PC-3 (cell line): ENCODE measurements around the gene RPL3. TPM values are rescaled to one million over a fixed set of nuclear protein-coding genes. Genes with fewer than 3 reads are reported as not detected.

ENCODE experiments used
- ATAC-seq: fragments of 200-7000 bp; cut with Tn5 transposase; 2 replicates; pipeline ENCODE4 v1.9.1; 2020; ENCODE audit warnings: mild to moderate bottlenecking, moderate library complexity
- BruUV-seq: library from RNA; stranded (reverse); fragments of 400-500 nt; replicated peaks from 2 replicates; lab custom pipeline; 2021; lab: Mats Ljungman, UMichigan
- CTCF ChIA-PET: fragments of 300-600 bp; sonication (Branson Sonifier 250); formaldehyde crosslinking; loops from one replicate; lab custom pipeline; 2022; ENCODE audit warnings: antibody characterized with exemption; lab: Charles Lee
- POLR2A ChIA-PET: fragments of 300-600 bp; sonication (Branson Sonifier 250); formaldehyde crosslinking; loops from one replicate; lab custom pipeline; 2022; ENCODE audit warnings: antibody characterized with exemption; ENCODE audit not compliant: unreplicated experiment; lab: Charles Lee
- DNase-seq: peaks from one replicate; pipeline ENCODE4 v3.0.0-alpha.2; 2015
- H2AFZ ChIP-seq: fragments of 300-600 bp; sonication (generic); 2 replicates; pipeline ENCODE4 v1.6.0; 2016; ENCODE audit warnings: antibody characterized with exemption, low read length
- H3F3A ChIP-seq: fragments of 300-600 bp; sonication (generic); one replicate; pipeline ENCODE4 v1.6.0; 2017; ENCODE audit warnings: antibody characterized with exemption, low read length, control low read depth, mild to moderate bottlenecking; ENCODE audit not compliant: unreplicated experiment
- H3K27ac ChIP-seq: fragments of 300-600 bp; sonication (generic); 2 replicates; pipeline ENCODE4 v1.5.1; 2016; ENCODE audit warnings: mild to moderate bottlenecking, low read length
- H3K27me3 ChIP-seq: fragments of 300-600 bp; sonication (generic); 2 replicates; pipeline ENCODE4 v1.6.1; 2016; ENCODE audit warnings: low read length, mixed read lengths
- H3K36me3 ChIP-seq: fragments of 300-600 bp; sonication (generic); 2 replicates; pipeline ENCODE4 v1.6.1; 2016; ENCODE audit warnings: low read depth, mixed run types, low read length, mixed read lengths
- H3K4me1 ChIP-seq: fragments of 300-600 bp; sonication (generic); 2 replicates; pipeline ENCODE4 v1.5.1; 2016; ENCODE audit warnings: low read length; ENCODE audit not compliant: insufficient read depth
- H3K4me2 ChIP-seq: fragments of 300-600 bp; sonication (generic); 2 replicates; pipeline ENCODE4 v1.6.0; 2016; ENCODE audit warnings: low read length
- H3K4me3 ChIP-seq: fragments of 300-600 bp; sonication (generic); 2 replicates; pipeline ENCODE4 v1.5.1; 2016; ENCODE audit warnings: mild to moderate bottlenecking, low read length, mixed read lengths
- H3K79me2 ChIP-seq: fragments of 300-600 bp; sonication (generic); 2 replicates; pipeline ENCODE4 v1.6.1; 2017; ENCODE audit warnings: low read length, mixed read lengths
- H3K9ac ChIP-seq: fragments of 300-600 bp; sonication (generic); 2 replicates; pipeline ENCODE4 v1.6.0; 2016; ENCODE audit warnings: mild to moderate bottlenecking, low read length
- H3K9me2 ChIP-seq: fragments of 300-600 bp; sonication (generic); replicated peaks from 2 replicates; pipeline ENCODE4 v1.6.1; 2016; ENCODE audit warnings: mixed run types, low read length, mixed read lengths
- H3K9me3 ChIP-seq: fragments of 300-600 bp; sonication (generic); 2 replicates; pipeline ENCODE4 v1.6.1; 2016; ENCODE audit warnings: low read length, mixed read lengths
- H4K20me1 ChIP-seq: fragments of 300-600 bp; sonication (generic); 2 replicates; pipeline ENCODE4 v1.6.1; 2016; ENCODE audit warnings: low read length, mixed read lengths
- CTCF ChIP-seq: fragments of 300-600 bp; sonication (generic); conservative IDR thresholded peaks from 2 replicates; pipeline ENCODE4 v1.5.1; 2017; ENCODE audit warnings: antibody characterized with exemption, low read depth, mild to moderate bottlenecking, low read length
- EZH2 ChIP-seq: fragments of 300-600 bp; sonication (generic); IDR thresholded peaks from one replicate; pipeline ENCODE4 v1.6.1; 2017; ENCODE audit warnings: antibody characterized with exemption, mild to moderate bottlenecking, low read length; ENCODE audit not compliant: unreplicated experiment
- EZH2phosphoT487 ChIP-seq: fragments of 300-600 bp; sonication (generic); IDR thresholded peaks from 2 replicates; pipeline ENCODE4 v1.6.1; 2018; ENCODE audit warnings: mild to moderate bottlenecking, antibody characterized with exemption, low read length, borderline replicate concordance
- intact Hi-C: fragments of 100-400 bp; cut with micrococcal nuclease; formaldehyde crosslinking; loops from 2 replicates; pipeline ENCODE4 v1.9.0; 2023
- total RNA-seq: library from RNA; depleted of rRNA; stranded (reverse); fragments of >200 nt; gene quantifications from 2 replicates; pipeline ENCODE4 v1.2.3, GENCODE V29; 2014

The RPL3 gene
- total RNA-seq, 1 experiment from 2014 or later = 1,363 TPM

- Histone ChIP-seq H4K20me1 (no peaks in the 10 kb centered on the region), H3K27ac (no peak overlapping the region), H3F3A (no peaks in the 10 kb centered on the region), H3K36me3 (no peaks in the 10 kb centered on the region), H3K9me2 (no peaks in the 10 kb centered on the region), H3K9me3 (no peaks in the 10 kb centered on the region), H3K4me1 (no peaks in the 10 kb centered on the region), H3K9ac (no peak overlapping the region), H3K4me3 (no peak overlapping the region), H3K4me2 (no peak overlapping the region), H3K79me2 (no peaks in the 10 kb centered on the region), H3K27me3 (no peaks in the 10 kb centered on the region), H2AFZ (no peak overlapping the region)
- CTCF ChIA-PET = no interaction called here
- TF ChIP-seq CTCF (no peak), EZH2 (no peak), EZH2phosphoT487 (no peak)
- DNase-seq = no peak
- no peak for ATAC-seq
- intact Hi-C loops = no loop called here
- BruUV-seq = no TSS peak
- POLR2A ChIA-PET = no interaction called here
Measured at GRCh38 chr22:39362271-39362670, 42.8 kb upstream of the RPL3 start.

GRCh38 chr22:39361496-39361895, 42.1 kb upstream of the RPL3 start:
- no peaks in the 10 kb centered on the region for H3K79me2 ChIP-seq
- POLR2A ChIA-PET = no interaction called here
- no peak overlapping the region for H2AFZ ChIP-seq
- ATAC-seq (no peak), DNase-seq (no peak)
- BruUV-seq = no TSS peak
- H3K27ac ChIP-seq = no peak overlapping the region
- H3F3A ChIP-seq = no peaks in the 10 kb centered on the region
- H3K4me2 ChIP-seq = no peak overlapping the region
- H3K4me3 ChIP-seq = no peak overlapping the region
- CTCF ChIA-PET = no interaction called here
- H3K9ac ChIP-seq = no peak overlapping the region
- no peaks in the 10 kb centered on the region for H3K9me3 ChIP-seq
- no peaks in the 10 kb centered on the region for H4K20me1 ChIP-seq
- intact Hi-C loops = no loop called here
- no peaks in the 10 kb centered on the region for H3K9me2 ChIP-seq
- H3K27me3 ChIP-seq = no peaks in the 10 kb centered on the region
- no peaks in the 10 kb centered on the region for H3K4me1 ChIP-seq
- no peaks in the 10 kb centered on the region for H3K36me3 ChIP-seq
- TF ChIP-seq EZH2phosphoT487 = no peak
- no peak for TF ChIP-seq CTCF
- no peak for TF ChIP-seq EZH2

GRCh38 chr22:39360674-39361413, 41.4 kb upstream of the RPL3 start:
- POLR2A ChIA-PET = no interaction called here
- CTCF ChIA-PET = no interaction called here
- Histone ChIP-seq H3K9me3 (no peaks in the 10 kb centered on the region), H3K9me2 (no peaks in the 10 kb centered on the region), H4K20me1 (no peaks in the 10 kb centered on the region), H3K79me2 (no peaks in the 10 kb centered on the region), H3K27me3 (no peaks in the 10 kb centered on the region), H3K36me3 (no peaks in the 10 kb centered on the region), H2AFZ (no peak overlapping the region), H3K4me1 (no peaks in the 10 kb centered on the region), H3K4me3 (no peak overlapping the region), H3F3A (no peaks in the 10 kb centered on the region), H3K4me2 (no peak overlapping the region), H3K27ac (no peak overlapping the region), H3K9ac (no peak overlapping the region)
- DNase-seq (no peak), ATAC-seq (no peak)
- intact Hi-C loops = no loop called here
- BruUV-seq = no TSS peak
- TF ChIP-seq CTCF (no peak), EZH2phosphoT487 (no peak), EZH2 (no peak)
